ENCODE results near the gene RNGTT.

DNA sequence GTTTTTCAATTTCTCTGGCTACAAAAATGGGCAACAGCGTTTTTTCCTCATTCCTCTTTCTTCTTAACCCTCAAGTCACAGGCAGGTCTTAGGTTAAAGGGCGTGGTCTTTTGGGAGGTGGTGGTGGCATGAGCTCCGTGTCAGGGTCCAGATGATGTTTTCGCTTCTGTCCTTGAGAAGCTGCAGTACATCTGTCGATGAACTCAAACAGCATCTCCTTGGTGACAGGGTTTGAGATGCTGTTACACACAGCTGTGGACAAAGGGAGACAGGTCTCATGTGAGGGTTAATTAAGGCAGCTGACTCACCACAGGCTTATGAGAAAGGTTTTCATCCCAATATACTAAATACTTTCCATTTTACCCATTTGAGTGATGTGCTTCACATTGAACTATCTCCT lies 350.8 kb downstream of the RNGTT start:
- TF ChIP-seq, protein P1, sequence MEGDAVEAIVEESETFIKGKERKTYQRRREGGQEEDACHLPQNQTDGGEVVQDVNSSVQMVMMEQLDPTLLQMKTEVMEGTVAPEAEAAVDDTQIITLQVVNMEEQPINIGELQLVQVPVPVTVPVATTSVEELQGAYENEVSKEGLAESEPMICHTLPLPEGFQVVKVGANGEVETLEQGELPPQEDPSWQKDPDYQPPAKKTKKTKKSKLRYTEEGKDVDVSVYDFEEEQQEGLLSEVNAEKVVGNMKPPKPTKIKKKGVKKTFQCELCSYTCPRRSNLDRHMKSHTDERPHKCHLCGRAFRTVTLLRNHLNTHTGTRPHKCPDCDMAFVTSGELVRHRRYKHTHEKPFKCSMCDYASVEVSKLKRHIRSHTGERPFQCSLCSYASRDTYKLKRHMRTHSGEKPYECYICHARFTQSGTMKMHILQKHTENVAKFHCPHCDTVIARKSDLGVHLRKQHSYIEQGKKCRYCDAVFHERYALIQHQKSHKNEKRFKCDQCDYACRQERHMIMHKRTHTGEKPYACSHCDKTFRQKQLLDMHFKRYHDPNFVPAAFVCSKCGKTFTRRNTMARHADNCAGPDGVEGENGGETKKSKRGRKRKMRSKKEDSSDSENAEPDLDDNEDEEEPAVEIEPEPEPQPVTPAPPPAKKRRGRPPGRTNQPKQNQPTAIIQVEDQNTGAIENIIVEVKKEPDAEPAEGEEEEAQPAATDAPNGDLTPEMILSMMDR (IDR thresholded peaks at IDR 0.05 in 2 of 3, conservative IDR thresholded peaks at IDR 0.05 in 1 of 3; ENCODE audit: control insufficient read depth in 2 of 3, extremely low read depth in 1 of 3, insufficient read depth in 1 of 3, low read depth in 3 of 3, low read length in 3 of 3) = no peak
- TF ChIP-seq POLR2AphosphoS2 (IDR thresholded peaks at IDR 0.05; ENCODE audit: low read depth, low read length) = no peak
- TF ChIP-seq NFYA (IDR thresholded peaks at IDR 0.05; ENCODE audit: borderline replicate concordance, low read depth, low read length) = no peak
- no peak for TF ChIP-seq POLR2A (IDR thresholded peaks at IDR 0.05; ENCODE audit: low read depth, low read length)
- no peak for TF ChIP-seq EED (IDR thresholded peaks at IDR 0.05; ENCODE audit: low read depth)
- no peak for TF ChIP-seq SPI1 (IDR thresholded peaks at IDR 0.05; ENCODE audit: borderline replicate concordance, insufficient read depth, low read depth, low read length)
- no peak for TF ChIP-seq TARDBP (IDR thresholded peaks at IDR 0.05; ENCODE audit: borderline replicate concordance)
- TF ChIP-seq, protein P2, sequence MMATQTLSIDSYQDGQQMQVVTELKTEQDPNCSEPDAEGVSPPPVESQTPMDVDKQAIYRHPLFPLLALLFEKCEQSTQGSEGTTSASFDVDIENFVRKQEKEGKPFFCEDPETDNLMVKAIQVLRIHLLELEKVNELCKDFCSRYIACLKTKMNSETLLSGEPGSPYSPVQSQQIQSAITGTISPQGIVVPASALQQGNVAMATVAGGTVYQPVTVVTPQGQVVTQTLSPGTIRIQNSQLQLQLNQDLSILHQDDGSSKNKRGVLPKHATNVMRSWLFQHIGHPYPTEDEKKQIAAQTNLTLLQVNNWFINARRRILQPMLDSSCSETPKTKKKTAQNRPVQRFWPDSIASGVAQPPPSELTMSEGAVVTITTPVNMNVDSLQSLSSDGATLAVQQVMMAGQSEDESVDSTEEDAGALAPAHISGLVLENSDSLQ (IDR thresholded peaks at IDR 0.05) = no peak
- no peak for TF ChIP-seq SUZ12 (IDR thresholded peaks at IDR 0.05; ENCODE audit: unreplicated experiment)
- TF ChIP-seq, protein P3, sequence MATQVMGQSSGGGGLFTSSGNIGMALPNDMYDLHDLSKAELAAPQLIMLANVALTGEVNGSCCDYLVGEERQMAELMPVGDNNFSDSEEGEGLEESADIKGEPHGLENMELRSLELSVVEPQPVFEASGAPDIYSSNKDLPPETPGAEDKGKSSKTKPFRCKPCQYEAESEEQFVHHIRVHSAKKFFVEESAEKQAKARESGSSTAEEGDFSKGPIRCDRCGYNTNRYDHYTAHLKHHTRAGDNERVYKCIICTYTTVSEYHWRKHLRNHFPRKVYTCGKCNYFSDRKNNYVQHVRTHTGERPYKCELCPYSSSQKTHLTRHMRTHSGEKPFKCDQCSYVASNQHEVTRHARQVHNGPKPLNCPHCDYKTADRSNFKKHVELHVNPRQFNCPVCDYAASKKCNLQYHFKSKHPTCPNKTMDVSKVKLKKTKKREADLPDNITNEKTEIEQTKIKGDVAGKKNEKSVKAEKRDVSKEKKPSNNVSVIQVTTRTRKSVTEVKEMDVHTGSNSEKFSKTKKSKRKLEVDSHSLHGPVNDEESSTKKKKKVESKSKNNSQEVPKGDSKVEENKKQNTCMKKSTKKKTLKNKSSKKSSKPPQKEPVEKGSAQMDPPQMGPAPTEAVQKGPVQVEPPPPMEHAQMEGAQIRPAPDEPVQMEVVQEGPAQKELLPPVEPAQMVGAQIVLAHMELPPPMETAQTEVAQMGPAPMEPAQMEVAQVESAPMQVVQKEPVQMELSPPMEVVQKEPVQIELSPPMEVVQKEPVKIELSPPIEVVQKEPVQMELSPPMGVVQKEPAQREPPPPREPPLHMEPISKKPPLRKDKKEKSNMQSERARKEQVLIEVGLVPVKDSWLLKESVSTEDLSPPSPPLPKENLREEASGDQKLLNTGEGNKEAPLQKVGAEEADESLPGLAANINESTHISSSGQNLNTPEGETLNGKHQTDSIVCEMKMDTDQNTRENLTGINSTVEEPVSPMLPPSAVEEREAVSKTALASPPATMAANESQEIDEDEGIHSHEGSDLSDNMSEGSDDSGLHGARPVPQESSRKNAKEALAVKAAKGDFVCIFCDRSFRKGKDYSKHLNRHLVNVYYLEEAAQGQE (IDR thresholded peaks at IDR 0.05; ENCODE audit: low read depth, low read length) = no peak
- TF ChIP-seq ZNF207 (IDR thresholded peaks at IDR 0.05; ENCODE audit: borderline replicate concordance) = no peak
- TF ChIP-seq FOXM1 (IDR thresholded peaks at IDR 0.05; ENCODE audit: low read depth, low read length) = no peak
- no peak for TF ChIP-seq RAD51 (IDR thresholded peaks at IDR 0.05)
- TF ChIP-seq, protein P4, sequence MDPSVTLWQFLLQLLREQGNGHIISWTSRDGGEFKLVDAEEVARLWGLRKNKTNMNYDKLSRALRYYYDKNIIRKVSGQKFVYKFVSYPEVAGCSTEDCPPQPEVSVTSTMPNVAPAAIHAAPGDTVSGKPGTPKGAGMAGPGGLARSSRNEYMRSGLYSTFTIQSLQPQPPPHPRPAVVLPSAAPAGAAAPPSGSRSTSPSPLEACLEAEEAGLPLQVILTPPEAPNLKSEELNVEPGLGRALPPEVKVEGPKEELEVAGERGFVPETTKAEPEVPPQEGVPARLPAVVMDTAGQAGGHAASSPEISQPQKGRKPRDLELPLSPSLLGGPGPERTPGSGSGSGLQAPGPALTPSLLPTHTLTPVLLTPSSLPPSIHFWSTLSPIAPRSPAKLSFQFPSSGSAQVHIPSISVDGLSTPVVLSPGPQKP (IDR thresholded peaks at IDR 0.05; ENCODE audit: low read depth, low read length) = no peak
